Subcutaneous abdominal adipose tissue (tissue), 5 donors: Measurements from ENCODE around the gene PCDHA1.
"Not testable (repeated sequence)": the region's sequence is repeated elsewhere in the genome, so short reads cannot be mapped to it uniquely, and the experiment has no call there.

Experiments
- H3K27ac ChIP-seq: one replicate; pipeline ENCODE4 v1.7.0; 2013; ENCODE audit warnings: low read depth, mild to moderate bottlenecking, inconsistent platforms, low read length, moderate library complexity
- H3K27me3 ChIP-seq, 5 donors: one replicate each; pipeline ENCODE4 v1.7.0; 2013; ENCODE audit warnings: low read length in 5 of 5, inconsistent platforms in 1 of 5; ENCODE audit not compliant: control insufficient read depth in 5 of 5, insufficient read depth in 4 of 5
- H3K36me3 ChIP-seq, 5 donors: one replicate each; pipeline ENCODE4 v1.7.0; 2013; ENCODE audit warnings: low read length in 5 of 5; ENCODE audit not compliant: control insufficient read depth in 5 of 5, insufficient read depth in 5 of 5
- H3K4me1 ChIP-seq, 5 donors: one replicate each; pipeline ENCODE4 v1.7.0; 2013; ENCODE audit warnings: low read length in 5 of 5, mild to moderate bottlenecking in 3 of 5, moderate library complexity in 1 of 5; ENCODE audit not compliant: control insufficient read depth in 5 of 5, insufficient read depth in 5 of 5
- H3K4me3 ChIP-seq, 5 donors: one replicate each; pipeline ENCODE4 v1.7.0; 2013; ENCODE audit warnings: low read length in 5 of 5, low read depth in 1 of 5
- H3K9ac ChIP-seq, 5 donors: one replicate each; pipeline ENCODE4 v1.7.0; 2013; ENCODE audit warnings: low read length in 5 of 5, mild to moderate bottlenecking in 4 of 5, moderate library complexity in 3 of 5
- H3K9me3 ChIP-seq, 5 donors: one replicate each; pipeline ENCODE4 v1.7.0; 2013; ENCODE audit warnings: low read length in 5 of 5; ENCODE audit not compliant: control insufficient read depth in 5 of 5
- donor health status: healthy.
- donor health status: healthy.
- donor health status: healthy.
- donor health status: healthy.
- donor health status: healthy.

PCDHA1 gene

GRCh38 chr5:140785905-140786686 is at the start of gene PCDHA1:
TSS of gene PCDHA1 (plus strand) at chr5:140786140.
- no peak within 1 kb of the TSS for H3K27ac ChIP-seq
- peaks cover 13 to 74% (median 54%) of the 10 kb centered on the region in 5 donors for H3K9me3 ChIP-seq
- H3K4me3 ChIP-seq = peak within 1 kb of the TSS in 3 of 5 donors; percentile 6 to 38 (median 34)
- H3K36me3 ChIP-seq = no peaks in the 10 kb centered on the region
- no peak within 1 kb of the TSS for H3K9ac ChIP-seq
- H3K27me3 ChIP-seq = peaks cover 0 to 12% (median 0%) of the 10 kb centered on the region in 5 donors
- H3K4me1 ChIP-seq = no peaks in the 10 kb centered on the region

DNA sequence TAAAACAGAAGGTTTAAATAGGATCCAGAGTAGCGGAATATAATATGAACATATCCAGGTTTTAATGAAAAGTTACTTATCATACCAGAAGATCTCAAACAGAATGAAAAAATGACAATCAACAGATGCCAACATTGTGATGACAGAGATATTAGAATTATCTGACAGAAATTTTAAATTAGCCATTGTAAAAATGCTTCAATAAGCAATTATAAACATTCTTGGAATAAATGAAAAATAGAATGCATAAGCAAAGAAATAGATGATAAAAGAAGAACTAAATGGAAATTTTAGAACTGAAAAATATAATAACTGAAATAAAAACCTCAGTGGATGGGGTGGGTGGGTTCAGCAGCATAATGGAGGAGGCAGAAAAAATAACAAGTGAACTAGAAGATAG is 48.5 kb upstream of the PCDHA1 start:
- Histone ChIP-seq H3K9ac (no peak overlapping the region), H3K36me3 (no peaks in the 10 kb centered on the region), H3K4me1 (no peaks in the 10 kb centered on the region), H3K4me3 (no peak overlapping the region), H3K27me3 (peaks cover 0 to 5% (median 4%) of the 10 kb centered on the region in 5 donors), H3K27ac (no peak overlapping the region), H3K9me3 (peaks cover 0 to 6% (median 0%) of the 10 kb centered on the region in 5 donors)

DNA sequence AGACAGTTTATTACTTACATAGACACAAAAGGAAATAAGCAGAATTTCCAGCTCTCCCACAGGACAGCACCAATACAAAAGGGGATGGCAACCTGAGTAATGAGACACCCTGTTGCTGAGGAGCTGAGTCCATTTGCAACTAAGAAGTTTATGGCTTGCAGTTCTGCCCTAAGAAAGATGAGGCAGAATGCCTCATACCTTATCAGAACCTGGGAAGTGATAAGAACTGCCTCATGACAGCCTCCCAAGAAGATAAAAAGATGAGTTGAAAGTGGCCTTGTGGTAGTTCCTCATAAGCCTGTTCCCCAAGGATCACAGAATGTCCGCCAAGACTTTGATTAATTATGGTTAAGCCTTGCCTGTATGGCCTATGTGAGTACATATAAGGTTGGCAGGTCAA is 44.0 kb upstream of the PCDHA1 start:
- Histone ChIP-seq H3K4me1 (no peaks in the 10 kb centered on the region), H3K9ac (no peak overlapping the region), H3K9me3 (peaks cover 0 to 17% (median 8%) of the 10 kb centered on the region in 5 donors), H3K4me3 (no peak overlapping the region), H3K36me3 (no peaks in the 10 kb centered on the region), H3K27ac (no peak overlapping the region), H3K27me3 (no peaks in the 10 kb centered on the region)

GRCh38 chr5:140753561-140753960 is 32.4 kb upstream of the PCDHA1 start:
- Histone ChIP-seq H3K4me3 (peak overlapping the region in 1 of 5 donors; percentile 2), H3K9ac (no peak overlapping the region), H3K9me3 (peaks cover 24 to 78% (median 61%) of the 10 kb centered on the region in 5 donors), H3K27ac (no peak overlapping the region), H3K4me1 (no peaks in the 10 kb centered on the region), H3K36me3 (no peaks in the 10 kb centered on the region), H3K27me3 (peaks cover 0 to 5% (median 0%) of the 10 kb centered on the region in 5 donors)

GRCh38 chr5:140764177-140764973 is 21.6 kb upstream of the PCDHA1 start:
- Histone ChIP-seq H3K27ac (no peak overlapping the region), H3K4me3 (no peak overlapping the region), H3K36me3 (no peaks in the 10 kb centered on the region), H3K27me3 (no peaks in the 10 kb centered on the region), H3K9me3 (peaks cover 53 to 90% (median 81%) of the 10 kb centered on the region in 5 donors), H3K9ac (no peak overlapping the region), H3K4me1 (no peaks in the 10 kb centered on the region)

DNA sequence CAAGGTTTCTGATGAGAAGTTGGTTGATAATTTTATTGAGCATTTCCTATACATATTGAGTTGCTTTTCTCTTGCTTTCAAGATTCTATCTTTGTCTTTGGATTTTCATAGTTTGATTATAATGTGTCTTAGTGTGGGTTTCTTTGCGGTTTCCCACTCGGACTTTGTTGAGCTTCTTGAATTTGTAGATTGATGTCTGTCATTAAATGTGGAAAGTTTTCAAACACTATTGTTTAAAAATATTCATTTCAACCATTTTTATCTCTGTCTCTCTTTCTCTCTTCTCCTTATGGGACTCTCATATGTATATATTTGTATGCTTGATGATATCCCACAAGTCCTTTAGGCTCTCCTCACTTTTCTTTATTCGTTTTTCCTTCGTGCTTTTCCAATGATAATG is 18.5 kb upstream of the PCDHA1 start:
- H3K9ac ChIP-seq = no peak overlapping the region
- no peak overlapping the region for H3K27ac ChIP-seq
- H3K4me3 ChIP-seq = no peak overlapping the region
- H3K4me1 ChIP-seq = no peaks in the 10 kb centered on the region
- no peaks in the 10 kb centered on the region for H3K36me3 ChIP-seq
- H3K27me3 ChIP-seq = no peaks in the 10 kb centered on the region
- peaks cover 55 to 95% (median 76%) of the 10 kb centered on the region in 5 donors for H3K9me3 ChIP-seq

GRCh38 chr5:140780512-140780911 is 5.4 kb upstream of the PCDHA1 start:
- Histone ChIP-seq H3K4me3 (no peak overlapping the region), H3K9me3 (peaks cover 21 to 76% (median 41%) of the 10 kb centered on the region in 5 donors), H3K27ac (no peak overlapping the region), H3K4me1 (no peaks in the 10 kb centered on the region), H3K36me3 (no peaks in the 10 kb centered on the region), H3K9ac (no peak overlapping the region), H3K27me3 (no peaks in the 10 kb centered on the region)

- H3K9ac ChIP-seq, H3K36me3 ChIP-seq, H3K27ac ChIP-seq, H3K4me1 ChIP-seq: not testable (repeated sequence)
- Histone ChIP-seq H3K9me3 (peaks cover 10 to 65% (median 53%) of the 10 kb centered on the region in 5 donors), H3K4me3 (peak overlapping the region in 2 of 5 donors; percentile 22 to 32), H3K27me3 (peaks cover 0 to 12% (median 0%) of the 10 kb centered on the region in 5 donors)
These were observed 1.5 kb downstream of the PCDHA1 start for GRCh38 chr5:140787422-140787821.

DNA sequence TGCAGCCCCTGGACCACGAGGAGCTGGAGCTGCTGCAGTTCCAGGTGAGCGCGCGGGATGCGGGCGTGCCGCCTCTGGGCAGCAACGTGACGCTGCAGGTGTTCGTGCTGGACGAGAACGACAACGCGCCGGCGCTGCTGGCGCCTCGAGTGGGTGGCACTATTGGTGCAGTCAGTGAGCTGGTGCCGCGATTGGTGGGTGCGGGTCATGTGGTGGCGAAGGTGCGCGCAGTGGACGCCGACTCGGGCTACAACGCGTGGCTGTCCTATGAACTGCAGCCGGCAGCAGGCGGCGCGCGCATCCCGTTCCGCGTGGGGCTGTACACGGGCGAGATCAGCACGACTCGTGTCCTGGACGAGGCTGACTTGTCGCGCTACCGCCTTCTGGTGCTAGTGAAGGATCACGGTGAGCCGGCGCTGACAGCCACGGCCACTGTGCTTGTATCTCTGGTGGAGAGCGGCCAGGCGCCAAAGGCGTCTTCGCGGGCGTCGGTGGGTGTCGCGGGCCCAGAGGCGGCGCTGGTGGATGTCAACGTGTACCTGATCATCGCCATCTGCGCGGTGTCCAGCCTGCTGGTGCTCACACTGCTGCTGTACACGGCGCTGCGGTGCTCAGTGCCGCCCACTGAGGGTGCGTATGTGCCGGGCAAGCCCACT is 2.0 kb downstream of the PCDHA1 start:
- not testable (repeated sequence) for H3K4me1 ChIP-seq, H3K36me3 ChIP-seq, H3K9ac ChIP-seq, H3K27ac ChIP-seq
- Histone ChIP-seq H3K9me3 (peaks cover 10 to 63% (median 50%) of the 10 kb centered on the region in 5 donors), H3K4me3 (peak overlapping the region in 3 of 5 donors; percentile 6 to 33 (median 22)), H3K27me3 (peaks cover 0 to 12% (median 0%) of the 10 kb centered on the region in 5 donors)
